ENCODE results near the gene DNM3.
"Not testable (repeated sequence)": the region's sequence is repeated elsewhere in the genome, so short reads cannot be mapped to it uniquely, and the experiment has no call there.

The DNM3 gene

GRCh38 chr1:171985639-171986038 is 144.3 kb downstream of the DNM3 start:
- no peak for DNase-seq

- peak; percentile 49 for DNase-seq
Measured at GRCh38 chr1:171988243-171988885, 147.1 kb downstream of the DNM3 start.

GRCh38 chr1:171990371-171990770 is 149.1 kb downstream of the DNM3 start:
- DNase-seq: no peak

- DNase-seq: no peak
Measured at GRCh38 chr1:171994293-171994692, 153.0 kb downstream of the DNM3 start.

- DNase-seq: no peak
Measured at GRCh38 chr1:171995573-171995972, 154.3 kb downstream of the DNM3 start.

- no peak for DNase-seq
Measured at GRCh38 chr1:171997936-171998335, 156.6 kb downstream of the DNM3 start.

- DNase-seq: no peak
Measured at GRCh38 chr1:171998711-171999110, 157.4 kb downstream of the DNM3 start.

- DNase-seq: no peak
Measured at GRCh38 chr1:171999756-172000155, 158.5 kb downstream of the DNM3 start.

- DNase-seq: no peak
Measured at GRCh38 chr1:172001288-172001687, 160.0 kb downstream of the DNM3 start.

GRCh38 chr1:172002725-172003345 is 161.5 kb downstream of the DNM3 start:
- DNase-seq: peak; percentile 11

GRCh38 chr1:172003766-172004530 is 162.7 kb downstream of the DNM3 start:
- no peak for DNase-seq

GRCh38 chr1:172004671-172005070 is 163.4 kb downstream of the DNM3 start:
- DNase-seq: no peak

GRCh38 chr1:172005856-172006255 is 164.6 kb downstream of the DNM3 start:
- no peak for DNase-seq

GRCh38 chr1:172006660-172007059 is 165.4 kb downstream of the DNM3 start:
- DNase-seq: no peak

- DNase-seq: no peak
Measured at GRCh38 chr1:172018727-172019311, 177.5 kb downstream of the DNM3 start.

GRCh38 chr1:172019976-172020375 is 178.7 kb downstream of the DNM3 start:
- DNase-seq: no peak

GRCh38 chr1:172024516-172024915 is 183.2 kb downstream of the DNM3 start:
- DNase-seq: no peak

GRCh38 chr1:172024944-172025738 is 183.8 kb downstream of the DNM3 start:
- not testable (repeated sequence) for DNase-seq

GRCh38 chr1:172040466-172040865 is 199.2 kb downstream of the DNM3 start:
- DNase-seq: no peak

- no peak for DNase-seq
Measured at GRCh38 chr1:172041102-172041501, 199.8 kb downstream of the DNM3 start.

- no peak for DNase-seq
Measured at GRCh38 chr1:172041742-172042141, 200.4 kb downstream of the DNM3 start.

GRCh38 chr1:172043900-172044299 is 202.6 kb downstream of the DNM3 start:
- DNase-seq: no peak

- no peak for DNase-seq
Measured at GRCh38 chr1:172051898-172052297, 210.6 kb downstream of the DNM3 start.

Data from NCI-H510A treated with DMSO at 0.1 percent for 48 hours (cell line).